Left lung (tissue), 10 donors: ENCODE results near the gene ANKS3. TPM values are rescaled to one million over a fixed set of nuclear protein-coding genes. Genes with fewer than 3 reads are reported as not detected.

Source experiments
- ATAC-seq: fragments of 200-7000 bp; cut with Tn5 transposase; one replicate; pipeline ENCODE4 v1.9.1; 2020; ENCODE audit warnings: moderate library complexity
- DNase-seq, 4 donors: peaks; one replicate each; pipeline ENCODE4 v3.0.0-alpha.2; 2013 to 2020
- H3K27ac ChIP-seq, 2 donors: fragments of 200-600 bp; sonication (generic) in 1 of 2; one replicate each; pipeline versions ENCODE4 v1.5.0 to v1.8.0; 2020 to 2021
- H3K27me3 ChIP-seq, 2 donors: fragments of 200-600 bp; sonication (generic) in 1 of 2; one replicate each; pipeline versions ENCODE4 v1.5.0 to v1.8.0; 2020 to 2021
- H3K36me3 ChIP-seq, 2 donors: fragments of 200-600 bp; sonication (generic) in 1 of 2; one replicate each; pipeline versions ENCODE4 v1.5.0 to v1.8.0; 2020 to 2021
- H3K4me1 ChIP-seq, 2 donors: fragments of 200-600 bp; one replicate each; pipeline ENCODE4 v1.8.0; 2021
- H3K4me3 ChIP-seq, 2 donors: fragments of 200-600 bp; sonication (generic) in 1 of 2; one replicate each; pipeline versions ENCODE4 v1.5.0 to v1.8.0; 2020 to 2021; ENCODE audit warnings: mild to moderate bottlenecking in 1 of 2
- H3K9me3 ChIP-seq, 2 donors: fragments of 200-600 bp; sonication (generic) in 1 of 2; one replicate each; pipeline versions ENCODE4 v1.5.0 to v1.8.0; 2020 to 2021
- CTCF ChIP-seq, 2 donors: fragments of 200-600 bp; sonication (generic) in 1 of 2; IDR thresholded peaks; one replicate each; pipeline versions ENCODE4 v1.5.0 to v1.8.0; 2021; ENCODE audit warnings: antibody characterized with exemption in 2 of 2
- intact Hi-C, 2 donors: fragments of 100-400 bp; cut with DNase I; formaldehyde crosslinking; loops; one replicate each; pipeline versions ENCODE4 v1.11.2 to v1.14.2; 2022
- polyA plus RNA-seq, 6 donors: library from polyadenylated mRNA; unstranded; fragments of 120-200 nt; gene quantifications; one replicate each; pipeline ENCODE4 v1.2.1, GENCODE V29; 2013; ENCODE audit not compliant: insufficient read length in 6 of 6
- total RNA-seq, 2 donors: library from RNA; stranded (reverse); fragmentation: NEBNext Ultra II Directional; extraction: Animal tissue kit (Norgen Biotek cat#: 25700); gene quantifications; one replicate each; pipeline ENCODE4 v1.2.1, GENCODE V29; 2021
- donor health status: DM: no; HTN: yes; CAD: no.
- donor health status: DM: no; HTN: no; CAD: no.

The ANKS3 gene
- total and polyA plus RNA-seq, 8 donors = 16.1 to 32.8 (median 26.7) TPM

- DNase-seq = no peak
- Histone ChIP-seq H3K4me3 (no peak overlapping the region), H3K27me3 (no peaks in the 10 kb centered on the region), H3K36me3 (no peaks in the 10 kb centered on the region), H3K9me3 (no peaks in the 10 kb centered on the region), H3K27ac (no peak overlapping the region), H3K4me1 (peaks cover 0 to 6% of the 10 kb centered on the region in 2 donors)
- TF ChIP-seq CTCF (IDR thresholded peaks at IDR 0.05) = no peak
- intact Hi-C loops = no loop called here
- ATAC-seq = no peak
Measured at GRCh38 chr16:4777339-4778049, 43.4 kb upstream of the ANKS3 start.

GRCh38 chr16:4776141-4776705 is 42.2 kb upstream of the ANKS3 start:
- no peaks in the 10 kb centered on the region for H3K9me3 ChIP-seq
- no peak for TF ChIP-seq CTCF (IDR thresholded peaks at IDR 0.05)
- H3K4me1 ChIP-seq = peaks cover 0 to 6% of the 10 kb centered on the region in 2 donors
- intact Hi-C loops = no loop called here
- no peaks in the 10 kb centered on the region for H3K36me3 ChIP-seq
- no peak overlapping the region for H3K27ac ChIP-seq
- no peak overlapping the region for H3K4me3 ChIP-seq
- ATAC-seq = no peak
- DNase-seq = no peak
- no peaks in the 10 kb centered on the region for H3K27me3 ChIP-seq

GRCh38 chr16:4775005-4775404 is 40.9 kb upstream of the ANKS3 start:
- no peaks in the 10 kb centered on the region for H3K36me3 ChIP-seq
- no peaks in the 10 kb centered on the region for H3K27me3 ChIP-seq
- no peak overlapping the region for H3K27ac ChIP-seq
- intact Hi-C loops = no loop called here
- DNase-seq = no peak
- no peak for TF ChIP-seq CTCF (IDR thresholded peaks at IDR 0.05)
- no peak for ATAC-seq
- no peak overlapping the region for H3K4me3 ChIP-seq
- H3K9me3 ChIP-seq = no peaks in the 10 kb centered on the region
- H3K4me1 ChIP-seq = peaks cover 0 to 6% of the 10 kb centered on the region in 2 donors

GRCh38 chr16:4772351-4772750 is 38.3 kb upstream of the ANKS3 start:
- DNase-seq (no peak), ATAC-seq (no peak)
- Histone ChIP-seq H3K27me3 (no peaks in the 10 kb centered on the region), H3K4me1 (peaks cover 6 to 17% of the 10 kb centered on the region in 2 donors), H3K36me3 (no peaks in the 10 kb centered on the region), H3K9me3 (no peaks in the 10 kb centered on the region), H3K27ac (no peak overlapping the region), H3K4me3 (no peak overlapping the region)
- TF ChIP-seq CTCF (IDR thresholded peaks at IDR 0.05) = no peak
- intact Hi-C loops = no loop called here

- no peak overlapping the region for H3K4me3 ChIP-seq
- intact Hi-C loops = no loop called here
- ATAC-seq (no peak), DNase-seq (no peak)
- no peak overlapping the region for H3K27ac ChIP-seq
- no peak for TF ChIP-seq CTCF (IDR thresholded peaks at IDR 0.05)
- no peaks in the 10 kb centered on the region for H3K9me3 ChIP-seq
- peaks cover 6 to 18% of the 10 kb centered on the region in 2 donors for H3K4me1 ChIP-seq
- no peaks in the 10 kb centered on the region for H3K36me3 ChIP-seq
- no peaks in the 10 kb centered on the region for H3K27me3 ChIP-seq
Measured at GRCh38 chr16:4771646-4772045, 37.6 kb upstream of the ANKS3 start.
